IMR-90 (cell line): ENCODE results near the gene ZNF488. TPM values are rescaled to one million over a fixed set of nuclear protein-coding genes. Genes with fewer than 3 reads are reported as not detected.

Source experiments
- ATAC-seq: fragments of 200-7000 bp; cut with Tn5 transposase; 2 replicates; pipeline ENCODE4 v1.9.1; 2020; ENCODE audit warnings: low read depth, mild to moderate bottlenecking, moderate library complexity
- BruUV-seq: library from RNA; stranded (reverse); fragments of 400-500 nt; replicated peaks from 2 replicates; lab custom pipeline; 2021; lab: Mats Ljungman, UMichigan
- CTCF ChIA-PET: fragments of 300-600 bp; formaldehyde crosslinking; extraction: SDS; loops from one replicate; lab custom pipeline; 2021; ENCODE audit warnings: antibody characterized with exemption; lab: Yijun Ruan, JAX
- POLR2A ChIA-PET: fragments of 300-600 bp; sonication (Branson Sonifier 250); formaldehyde crosslinking; loops from one replicate; lab custom pipeline; 2022; ENCODE audit warnings: antibody characterized with exemption; ENCODE audit not compliant: unreplicated experiment; lab: Charles Lee
- DNase-seq: peaks from one replicate; pipeline ENCODE4 v3.0.0; 2013
- H2AFZ ChIP-seq: replicated peaks from 2 replicates; pipeline ENCODE3; 2013; ENCODE audit warnings: low read length, mild to moderate bottlenecking; ENCODE audit not compliant: poor library complexity
- H2AK5ac ChIP-seq: 2 replicates; pipeline ENCODE4 v1.6.1; 2013; ENCODE audit warnings: low read depth, low read length, inconsistent platforms
- H2AK9ac ChIP-seq: replicated peaks from 2 replicates; pipeline ENCODE3; 2013; ENCODE audit warnings: mild to moderate bottlenecking, low read depth, low read length, moderate library complexity; ENCODE audit not compliant: poor library complexity
- H2BK120ac ChIP-seq: 2 replicates; pipeline ENCODE4 v1.6.1; 2013; ENCODE audit warnings: low read depth, low read length, inconsistent platforms
- H2BK15ac ChIP-seq: 3 replicates; pipeline ENCODE4 v1.6.1; 2013; ENCODE audit warnings: low read depth, low read length, inconsistent platforms
- H2BK20ac ChIP-seq: 2 replicates; pipeline ENCODE4 v1.6.1; 2013; ENCODE audit warnings: low read depth, mild to moderate bottlenecking, inconsistent platforms, low read length, moderate library complexity
- H2BK5ac ChIP-seq: 2 replicates; pipeline ENCODE4 v1.6.1; 2013; ENCODE audit warnings: mild to moderate bottlenecking, low read depth, low read length, inconsistent platforms; ENCODE audit not compliant: poor library complexity, severe bottlenecking
- H3K14ac ChIP-seq: replicated peaks from 2 replicates; pipeline ENCODE4 v1.6.1; 2013; ENCODE audit warnings: low read depth, low read length, inconsistent platforms
- H3K18ac ChIP-seq: 2 replicates; pipeline ENCODE4 v1.6.1; 2013; ENCODE audit warnings: low read depth, low read length, control low read depth
- H3K23ac ChIP-seq: 2 replicates; pipeline ENCODE4 v1.6.1; 2013; ENCODE audit warnings: low read depth, low read length, inconsistent platforms
- H3K27ac ChIP-seq: 2 replicates; pipeline ENCODE4 v1.5.1; 2013; ENCODE audit warnings: mild to moderate bottlenecking, control low read depth, low read length; ENCODE audit not compliant: insufficient read depth
- H3K27me3 ChIP-seq: 2 replicates; pipeline ENCODE4 v1.6.1; 2013; ENCODE audit warnings: low read length; ENCODE audit not compliant: control insufficient read depth, insufficient read depth
- H3K36me3 ChIP-seq: 2 replicates; pipeline ENCODE4 v1.6.1; 2013; ENCODE audit warnings: low read length, mixed read lengths; ENCODE audit not compliant: control insufficient read depth, insufficient read depth
- H3K4ac ChIP-seq: 2 replicates; pipeline ENCODE4 v1.6.1; 2013; ENCODE audit warnings: low read depth, low read length, inconsistent platforms
- H3K4me1 ChIP-seq: 2 replicates; pipeline ENCODE4 v1.6.1; 2013; ENCODE audit warnings: low read length, mixed read lengths; ENCODE audit not compliant: control insufficient read depth, insufficient read depth
- H3K4me2 ChIP-seq: 2 replicates; pipeline ENCODE4 v1.6.1; 2013; ENCODE audit warnings: low read depth, mild to moderate bottlenecking, control low read depth, low read length, moderate library complexity
- H3K4me3 ChIP-seq: 2 replicates; pipeline ENCODE4 v1.5.1; 2013; ENCODE audit warnings: low read depth, mild to moderate bottlenecking, control low read depth, low read length, moderate library complexity; ENCODE audit not compliant: insufficient read depth
- H3K56ac ChIP-seq: 2 replicates; pipeline ENCODE4 v1.6.1; 2013; ENCODE audit warnings: low read length, inconsistent platforms; ENCODE audit not compliant: insufficient read depth; ENCODE audit errors: extremely low read depth
- H3K79me1 ChIP-seq, 2 experiments: 2 replicates each; pipeline ENCODE4 v1.6.1; 2013; ENCODE audit warnings: low read length in 2 of 2, inconsistent platforms in 1 of 2, low read depth in 1 of 2
- H3K9ac ChIP-seq: 2 replicates; pipeline ENCODE4 v1.6.1; 2013; ENCODE audit warnings: low read depth, low read length, control low read depth
- H3K9me1 ChIP-seq: 2 replicates; pipeline ENCODE4 v1.6.1; 2013; ENCODE audit warnings: low read length, inconsistent platforms; ENCODE audit not compliant: insufficient read depth
- H3K9me3 ChIP-seq: 2 replicates; pipeline ENCODE4 v1.6.1; 2013; ENCODE audit warnings: low read length; ENCODE audit not compliant: control insufficient read depth, insufficient read depth
- H4K20me1 ChIP-seq: 2 replicates; pipeline ENCODE4 v1.6.1; 2013; ENCODE audit warnings: low read length, inconsistent platforms; ENCODE audit not compliant: insufficient read depth
- H4K5ac ChIP-seq: 2 replicates; pipeline ENCODE4 v1.6.1; 2013; ENCODE audit warnings: mild to moderate bottlenecking, low read depth, low read length, control low read depth
- H4K8ac ChIP-seq, 2 experiments: 2 replicates each; pipeline ENCODE4 v1.6.1; 2013; ENCODE audit warnings: low read depth in 2 of 2, low read length in 2 of 2, control low read depth in 1 of 2, inconsistent platforms in 1 of 2
- H4K91ac ChIP-seq: 2 replicates; pipeline ENCODE4 v1.6.1; 2013; ENCODE audit warnings: low read depth, low read length, inconsistent platforms; ENCODE audit not compliant: insufficient read depth
- BHLHE40 ChIP-seq: fragments of 150-350 bp; IDR thresholded peaks from 2 replicates; pipeline ENCODE4 v1.6.1; 2016; ENCODE audit warnings: mild to moderate bottlenecking, low read depth, low read length
- CEBPB ChIP-seq: IDR thresholded peaks from 2 replicates; pipeline ENCODE4 v1.6.1; 2012; ENCODE audit warnings: low read depth, low read length, improper control_type of control experiment
- CHD1 ChIP-seq: IDR thresholded peaks from 2 replicates; pipeline ENCODE4 v1.6.1; 2012; ENCODE audit warnings: low read depth, low read length, improper control_type of control experiment
- MAFK ChIP-seq: IDR thresholded peaks from 2 replicates; pipeline ENCODE4 v1.6.1; 2012; ENCODE audit warnings: low read depth, low read length, improper control_type of control experiment
- MAZ ChIP-seq: IDR thresholded peaks from 2 replicates; pipeline ENCODE4 v1.6.1; 2012; ENCODE audit warnings: low read depth, mild to moderate bottlenecking, low read length, improper control_type of control experiment, moderate library complexity, borderline replicate concordance
- MXI1 ChIP-seq: IDR thresholded peaks from 2 replicates; pipeline ENCODE4 v1.6.1; 2012; ENCODE audit warnings: low read depth, mild to moderate bottlenecking, low read length, moderate library complexity, borderline replicate concordance
- POLR2A ChIP-seq: IDR thresholded peaks from 2 replicates; pipeline ENCODE4 v1.6.1; 2012; ENCODE audit warnings: mild to moderate bottlenecking, low read depth, low read length
- RAD21 ChIP-seq: IDR thresholded peaks from 2 replicates; pipeline ENCODE4 v1.6.1; 2012; ENCODE audit warnings: low read length, improper control_type of control experiment
- RCOR1 ChIP-seq: IDR thresholded peaks from 2 replicates; pipeline ENCODE4 v1.6.1; 2012; ENCODE audit warnings: mild to moderate bottlenecking, low read length, improper control_type of control experiment; ENCODE audit not compliant: insufficient replicate concordance
- RFX5 ChIP-seq: IDR thresholded peaks from 2 replicates; pipeline ENCODE4 v1.8.0; 2012; ENCODE audit warnings: low read depth, mild to moderate bottlenecking, low read length, moderate library complexity
- SMC3 ChIP-seq: fragments of 150-350 bp; IDR thresholded peaks from 2 replicates; pipeline ENCODE4 v1.6.1; 2016; ENCODE audit warnings: low read depth, mild to moderate bottlenecking, antibody characterized with exemption, low read length, moderate library complexity
- WGBS, 2 experiments: methylation state at CpG; one replicate each; pipeline versions ENCODE4 v1.1.5 to v1.1.7; 2013; ENCODE audit warnings: missing lambda C conversion rate in 2 of 2; ENCODE audit not compliant: insufficient read length in 1 of 2; ENCODE audit errors: extremely low coverage in 2 of 2; 5-methylcytosine and 5-hydroxymethylcytosine counted together
- dilution Hi-C: fragments of 300-500 bp; cut with HindIII; formaldehyde crosslinking; loops from one replicate; pipeline ENCODE4 v1.14.3; 2018; ENCODE audit warnings: low sequenced_read_pairs; ENCODE audit not compliant: unreplicated experiment
- in situ Hi-C: fragments of 300-500 bp; cut with MboI; formaldehyde crosslinking; loops from 3 replicates; pipeline ENCODE4 v1.14.3; 2019; ENCODE audit warnings: low sequenced_read_pairs, inconsistent platforms, mixed read lengths
- intact Hi-C: fragments of 100-400 bp; cut with micrococcal nuclease; formaldehyde crosslinking; loops from 2 replicates; pipeline ENCODE4 v1.10.0; 2022
- polyA plus RNA-seq, 3 experiments: library from polyadenylated mRNA; depleted of rRNA; stranded (reverse); fragments of >200 nt; gene quantifications; 2 replicates each; pipeline ENCODE4 v1.2.3, GENCODE V29; 2012; ENCODE audit warnings: low replicate concordance in 1 of 3
- total RNA-seq: library from RNA; depleted of rRNA; stranded (reverse); fragments of >200 nt; gene quantifications from 2 replicates; pipeline ENCODE4 v1.2.3, GENCODE V29; 2012
- TF ChIP-seq, protein P1 (sequence below): fragments of 150-350 bp; IDR thresholded peaks from 2 replicates; pipeline ENCODE4 v1.6.1; 2017; ENCODE audit warnings: mild to moderate bottlenecking, antibody characterized with exemption, low read length, low read depth
- TF ChIP-seq, protein P2 (sequence below): conservative IDR thresholded peaks from 2 replicates; pipeline ENCODE4 v1.5.1; 2012; ENCODE audit warnings: mild to moderate bottlenecking, low read depth, low read length, improper control_type of control experiment

The ZNF488 gene
- total and polyA plus RNA-seq, 2 of the 4 experiments (the other 2 are of a cell fraction): under 0.01 to 0.14 TPM

DNA sequence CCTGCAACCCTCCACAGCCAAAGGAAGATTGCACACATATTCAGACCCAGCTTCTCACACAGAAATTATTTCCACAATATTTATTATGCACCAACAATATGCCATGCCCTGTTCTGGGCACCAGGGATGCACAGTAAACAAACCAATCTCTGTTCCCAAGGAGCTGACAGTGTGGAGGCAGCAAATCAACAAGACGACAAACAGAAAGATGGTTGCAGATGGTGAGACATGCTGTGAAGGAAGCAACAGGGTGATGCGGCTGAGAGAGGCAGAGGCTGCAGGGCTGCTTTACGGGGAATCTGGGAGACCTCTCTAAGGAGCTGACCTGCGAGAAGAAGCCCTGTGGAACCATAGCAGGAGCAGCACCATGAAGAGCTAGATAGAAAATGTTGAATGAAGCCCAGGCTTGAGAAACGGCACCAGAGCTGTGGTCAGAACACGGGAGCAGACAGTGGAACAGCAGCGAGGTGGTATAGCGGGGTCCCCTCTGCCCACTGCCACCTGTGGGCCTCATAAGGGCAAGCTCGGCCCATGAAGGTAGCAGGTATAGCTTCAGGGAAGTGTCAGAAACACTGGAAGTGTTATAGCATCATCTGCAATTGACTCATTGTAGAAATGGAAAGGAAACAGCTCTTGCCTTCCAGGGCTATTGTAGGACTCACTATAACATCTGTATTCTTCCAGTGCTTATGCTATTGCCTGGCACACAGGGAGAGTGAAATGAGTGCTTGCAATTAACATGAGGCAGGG is 18.5 kb downstream of the ZNF488 start (continued):
- no peak for TF ChIP-seq RFX5

DNA sequence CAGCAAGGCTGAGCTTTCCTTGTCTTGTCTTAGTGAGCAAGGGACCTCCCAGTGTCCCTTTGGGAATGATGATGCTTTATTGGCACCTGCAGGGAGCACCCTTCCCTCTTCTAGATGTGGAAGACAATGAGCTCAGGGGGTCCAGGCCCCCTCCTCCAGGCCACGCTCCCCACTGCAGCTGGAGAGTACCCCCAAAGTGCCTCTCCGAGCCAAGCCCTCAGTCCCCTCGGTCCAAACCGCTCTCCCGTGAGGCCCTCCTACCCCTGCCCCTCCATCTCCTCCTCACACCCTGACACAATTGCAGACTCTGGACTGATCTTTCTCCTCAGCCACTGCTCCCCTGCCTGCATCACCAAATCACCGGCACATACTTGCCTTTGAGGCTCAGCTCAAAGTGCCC is 19.2 kb downstream of the ZNF488 start:
- ATAC-seq: no peak
- Histone ChIP-seq H2BK15ac (no peak overlapping the region), H3K4me3 (no peak overlapping the region), H3K4me2 (no peak overlapping the region), H3K9ac (no peak overlapping the region), H2BK120ac (no peak overlapping the region), H3K27me3 (peaks cover 37% of the 10 kb centered on the region), H2AK5ac (no peak overlapping the region), H2BK20ac (no peak overlapping the region), H3K23ac (no peak overlapping the region), H4K8ac (no peak overlapping the region), H3K79me1 (no peaks in the 10 kb centered on the region), H3K9me1 (no peaks in the 10 kb centered on the region; the same call in 1 of the 2 replicates), H3K14ac (no peak overlapping the region), H3K36me3 (no peaks in the 10 kb centered on the region), H3K56ac (no peak overlapping the region), H3K27ac (no peak overlapping the region), H3K18ac (no peak overlapping the region), H3K9me3 (no peaks in the 10 kb centered on the region), H2AK9ac (no peak overlapping the region), H3K4me1 (no peaks in the 10 kb centered on the region), H4K91ac (no peak overlapping the region), H4K20me1 (no peaks in the 10 kb centered on the region), H2BK5ac (no peak overlapping the region), H3K4ac (no peak overlapping the region), H4K5ac (no peak overlapping the region), H2AFZ (no peak overlapping the region)
- 77% methylated on average over 5 of the region's 6 CpGs; no CpG with 5 or more reads in 1 of the 2 experiments for WGBS, 2 experiments
- dilution Hi-C loops (no loop called here), in situ Hi-C loops (no loop called here), intact Hi-C loops (no loop called here)
- no TSS peak for BruUV-seq
- POLR2A ChIA-PET: no interaction called here
- CTCF ChIA-PET: interaction anchor here (0.7 kb wide), 1 partner anchor 12 kb away, joined by 4 read pairs; no protein-coding TSS in a partner anchor
- no peak for DNase-seq
- no peak for TF ChIP-seq MAFK
- TF ChIP-seq MXI1: no peak
- no peak for TF ChIP-seq CHD1
- TF ChIP-seq POLR2A: no peak
- TF ChIP-seq RAD21: no peak
- no peak for TF ChIP-seq CEBPB
- TF ChIP-seq BHLHE40: no peak
- TF ChIP-seq SMC3: no peak
- no peak for TF ChIP-seq RCOR1
- TF ChIP-seq MAZ: no peak
- TF ChIP-seq, protein P1, sequence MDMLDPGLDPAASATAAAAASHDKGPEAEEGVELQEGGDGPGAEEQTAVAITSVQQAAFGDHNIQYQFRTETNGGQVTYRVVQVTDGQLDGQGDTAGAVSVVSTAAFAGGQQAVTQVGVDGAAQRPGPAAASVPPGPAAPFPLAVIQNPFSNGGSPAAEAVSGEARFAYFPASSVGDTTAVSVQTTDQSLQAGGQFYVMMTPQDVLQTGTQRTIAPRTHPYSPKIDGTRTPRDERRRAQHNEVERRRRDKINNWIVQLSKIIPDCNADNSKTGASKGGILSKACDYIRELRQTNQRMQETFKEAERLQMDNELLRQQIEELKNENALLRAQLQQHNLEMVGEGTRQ: no peak
- TF ChIP-seq, protein P2, sequence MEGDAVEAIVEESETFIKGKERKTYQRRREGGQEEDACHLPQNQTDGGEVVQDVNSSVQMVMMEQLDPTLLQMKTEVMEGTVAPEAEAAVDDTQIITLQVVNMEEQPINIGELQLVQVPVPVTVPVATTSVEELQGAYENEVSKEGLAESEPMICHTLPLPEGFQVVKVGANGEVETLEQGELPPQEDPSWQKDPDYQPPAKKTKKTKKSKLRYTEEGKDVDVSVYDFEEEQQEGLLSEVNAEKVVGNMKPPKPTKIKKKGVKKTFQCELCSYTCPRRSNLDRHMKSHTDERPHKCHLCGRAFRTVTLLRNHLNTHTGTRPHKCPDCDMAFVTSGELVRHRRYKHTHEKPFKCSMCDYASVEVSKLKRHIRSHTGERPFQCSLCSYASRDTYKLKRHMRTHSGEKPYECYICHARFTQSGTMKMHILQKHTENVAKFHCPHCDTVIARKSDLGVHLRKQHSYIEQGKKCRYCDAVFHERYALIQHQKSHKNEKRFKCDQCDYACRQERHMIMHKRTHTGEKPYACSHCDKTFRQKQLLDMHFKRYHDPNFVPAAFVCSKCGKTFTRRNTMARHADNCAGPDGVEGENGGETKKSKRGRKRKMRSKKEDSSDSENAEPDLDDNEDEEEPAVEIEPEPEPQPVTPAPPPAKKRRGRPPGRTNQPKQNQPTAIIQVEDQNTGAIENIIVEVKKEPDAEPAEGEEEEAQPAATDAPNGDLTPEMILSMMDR: no peak
